Measurements from ENCODE around the gene TENT5A.
"Not testable (repeated sequence)": the region's sequence is repeated elsewhere in the genome, so short reads cannot be mapped to it uniquely, and the experiment has no call there.

The TENT5A gene

DNA sequence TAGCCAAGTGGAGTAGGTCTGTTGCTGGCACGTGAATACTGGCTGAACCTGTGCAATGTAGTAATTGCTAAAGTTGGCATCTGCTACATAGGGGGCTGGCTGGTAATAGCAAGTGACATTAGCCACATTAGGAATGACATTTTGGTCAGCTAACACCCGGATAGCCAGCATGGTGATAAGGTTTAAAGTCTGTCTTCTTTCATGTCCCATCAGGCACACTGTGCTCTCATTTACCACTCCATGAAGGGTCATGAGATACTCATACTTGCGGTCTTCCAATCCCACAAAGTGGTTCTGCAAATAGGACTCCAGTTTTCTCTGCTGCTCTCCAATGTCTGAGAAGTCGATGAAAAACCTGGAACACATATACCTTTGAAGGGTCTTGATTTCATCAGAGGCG lies 2.8 kb downstream of the TENT5A start:
- H3K27ac Mint-ChIP-seq, result no peak overlapping the region
- H3K4me3 Mint-ChIP-seq, result no peak overlapping the region
- peaks cover 2% of the 10 kb centered on the region for H3K27me3 Mint-ChIP-seq
- no peaks in the 10 kb centered on the region for H3K9me3 Mint-ChIP-seq (ENCODE audit: low read depth)
- peaks cover 3% of the 10 kb centered on the region for H3K36me3 Mint-ChIP-seq
- peaks cover 50% of the 10 kb centered on the region for H3K4me1 Mint-ChIP-seq (ENCODE audit: low read depth)

GRCh38 chr6:81748994-81749393 lies 3.5 kb downstream of the TENT5A start:
- Mint-ChIP-seq H3K36me3 (peaks cover 3% of the 10 kb centered on the region), H3K27ac (no peak overlapping the region), H3K4me1 (ENCODE audit: low read depth) (peaks cover 52% of the 10 kb centered on the region), H3K9me3 (ENCODE audit: low read depth) (no peaks in the 10 kb centered on the region), H3K27me3 (no peaks in the 10 kb centered on the region), H3K4me3 (peak overlapping the region; percentile 30)

DNA sequence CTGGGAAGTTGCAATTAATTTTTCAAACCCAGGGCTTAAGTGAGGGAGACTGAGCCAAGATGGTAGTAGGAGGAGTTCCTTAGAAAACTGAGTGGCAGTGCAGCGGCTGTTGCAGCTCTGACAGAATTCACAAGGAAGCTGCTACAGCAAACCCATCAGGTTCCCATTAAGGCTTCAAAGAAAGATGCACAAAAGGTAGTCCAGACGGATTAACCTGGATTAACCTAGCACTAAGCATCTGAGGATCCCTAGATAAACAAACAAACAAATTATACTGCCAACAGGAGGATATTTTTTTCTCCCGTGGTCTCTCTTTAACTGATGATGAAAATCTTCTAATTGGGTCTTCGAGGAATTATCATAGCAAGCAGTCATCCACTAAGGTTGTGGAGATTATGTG lies 5.2 kb downstream of the TENT5A start:
- peaks cover 47% of the 10 kb centered on the region for H3K4me1 Mint-ChIP-seq (ENCODE audit: low read depth)
- no peaks in the 10 kb centered on the region for H3K27me3 Mint-ChIP-seq
- H3K4me3 Mint-ChIP-seq, result no peak overlapping the region
- H3K36me3 Mint-ChIP-seq, result peaks cover 3% of the 10 kb centered on the region
- no peak overlapping the region for H3K27ac Mint-ChIP-seq
- no peaks in the 10 kb centered on the region for H3K9me3 Mint-ChIP-seq (ENCODE audit: low read depth)

- Mint-ChIP-seq H3K27ac (no peak overlapping the region), H3K36me3 (peaks cover 3% of the 10 kb centered on the region), H3K4me1 (ENCODE audit: low read depth) (peaks cover 24% of the 10 kb centered on the region), H3K4me3 (no peak overlapping the region), H3K9me3 (ENCODE audit: low read depth) (no peaks in the 10 kb centered on the region), H3K27me3 (no peaks in the 10 kb centered on the region)
Measured at GRCh38 chr6:81744131-81744530, 8.3 kb downstream of the TENT5A start.

DNA sequence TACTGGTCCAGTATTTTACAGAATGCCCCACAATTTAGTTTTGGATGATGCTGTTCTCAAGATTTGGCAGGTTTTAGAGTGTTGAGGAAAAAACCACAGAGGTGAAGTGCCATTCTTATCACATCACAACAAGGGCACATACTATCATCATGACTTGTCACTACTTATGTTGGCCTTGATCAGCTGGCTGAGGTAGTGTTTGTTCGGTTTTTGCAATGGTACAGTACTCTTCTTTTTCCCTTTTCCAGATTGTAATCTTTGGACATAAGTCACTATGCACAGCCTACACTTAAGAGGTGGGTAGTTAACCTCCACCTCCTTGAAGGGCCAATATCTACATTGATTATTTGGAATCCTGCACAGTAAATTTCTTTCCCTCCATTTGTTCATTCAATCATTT lies 8.8 kb downstream of the TENT5A start:
- H3K4me1 Mint-ChIP-seq (ENCODE audit: low read depth), result peaks cover 19% of the 10 kb centered on the region
- no peak overlapping the region for H3K27ac Mint-ChIP-seq
- no peaks in the 10 kb centered on the region for H3K9me3 Mint-ChIP-seq (ENCODE audit: low read depth)
- H3K4me3 Mint-ChIP-seq, result no peak overlapping the region
- no peaks in the 10 kb centered on the region for H3K27me3 Mint-ChIP-seq
- no peaks in the 10 kb centered on the region for H3K36me3 Mint-ChIP-seq

DNA sequence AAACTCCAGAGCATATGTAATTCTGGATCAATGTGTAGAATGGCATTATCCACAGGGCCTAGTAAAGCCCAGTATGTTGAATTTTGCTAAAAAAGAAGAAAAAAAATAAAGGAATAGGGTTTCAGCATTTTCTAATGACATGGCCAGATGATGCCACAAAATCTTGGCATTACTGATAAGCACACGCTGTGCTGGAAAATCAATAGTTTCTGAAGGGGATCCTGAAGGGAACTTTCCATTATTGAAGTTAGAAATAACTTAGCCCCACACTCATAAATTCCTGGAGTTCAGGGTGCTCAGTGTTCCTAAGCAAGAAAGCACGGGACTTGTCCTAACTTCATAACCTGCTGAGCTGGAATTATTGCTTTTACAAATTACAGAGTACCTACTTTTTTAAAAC lies 10.8 kb downstream of the TENT5A start:
- Mint-ChIP-seq H3K27me3 (no peaks in the 10 kb centered on the region), H3K4me3 (no peak overlapping the region), H3K36me3 (no peaks in the 10 kb centered on the region), H3K4me1 (ENCODE audit: low read depth) (peaks cover 8% of the 10 kb centered on the region), H3K9me3 (ENCODE audit: low read depth) (no peaks in the 10 kb centered on the region), H3K27ac (no peak overlapping the region)

GRCh38 chr6:81740591-81740990 lies 11.9 kb downstream of the TENT5A start:
- not testable (repeated sequence) for H3K4me3 Mint-ChIP-seq; H3K27me3 Mint-ChIP-seq; H3K36me3 Mint-ChIP-seq; H3K4me1 Mint-ChIP-seq (ENCODE audit: low read depth); H3K27ac Mint-ChIP-seq; H3K9me3 Mint-ChIP-seq (ENCODE audit: low read depth)

DNA sequence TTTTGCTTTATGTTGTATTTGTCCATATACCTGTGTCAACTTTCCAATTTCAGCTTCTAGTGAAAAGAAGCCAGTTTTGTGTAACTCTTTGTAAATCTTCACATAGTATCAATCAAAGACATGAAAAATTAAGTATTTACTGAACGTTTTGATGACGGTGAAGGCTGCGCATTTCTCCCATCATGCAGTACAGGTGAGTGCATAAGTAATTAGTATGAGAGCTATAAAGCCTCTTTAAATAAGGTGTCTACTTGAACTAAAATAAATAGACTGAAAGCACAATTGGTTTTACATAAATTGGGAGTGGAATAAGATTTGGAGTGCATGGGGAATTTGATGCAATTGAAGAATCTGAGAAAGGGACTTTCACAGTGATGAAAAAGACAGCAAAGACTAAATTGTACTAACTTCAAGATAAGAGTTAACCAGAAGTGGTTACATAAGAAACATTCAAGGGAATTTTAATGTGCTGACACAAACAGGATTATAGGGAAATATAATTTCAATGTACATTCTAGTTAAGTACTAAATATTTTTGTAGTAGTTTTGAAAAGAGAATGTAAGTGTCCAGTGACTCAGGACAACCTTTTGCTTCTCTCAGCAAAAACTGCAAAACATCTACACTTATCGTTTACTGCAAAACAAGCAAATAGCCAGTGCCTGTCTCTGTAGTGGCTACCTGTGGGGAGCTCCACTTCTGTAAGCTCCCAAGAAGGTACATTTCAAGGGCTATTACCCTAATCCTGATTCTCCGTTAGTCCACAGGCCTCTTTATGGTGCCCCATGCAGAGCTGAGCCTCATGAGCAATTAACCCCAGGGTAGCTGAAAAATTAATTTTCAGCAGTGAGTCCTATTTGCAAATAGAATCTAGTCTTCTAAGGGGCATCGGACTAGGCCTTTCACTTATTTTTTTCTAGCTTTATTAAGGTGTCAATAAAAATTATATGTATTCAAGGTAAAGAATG lies 13.0 kb downstream of the TENT5A start:
- Mint-ChIP-seq H3K9me3 (ENCODE audit: low read depth) (peaks cover 3% of the 10 kb centered on the region), H3K4me3 (no peak overlapping the region), H3K27me3 (no peaks in the 10 kb centered on the region), H3K27ac (no peak overlapping the region), H3K4me1 (ENCODE audit: low read depth) (no peaks in the 10 kb centered on the region), H3K36me3 (peaks cover 3% of the 10 kb centered on the region)

DNA sequence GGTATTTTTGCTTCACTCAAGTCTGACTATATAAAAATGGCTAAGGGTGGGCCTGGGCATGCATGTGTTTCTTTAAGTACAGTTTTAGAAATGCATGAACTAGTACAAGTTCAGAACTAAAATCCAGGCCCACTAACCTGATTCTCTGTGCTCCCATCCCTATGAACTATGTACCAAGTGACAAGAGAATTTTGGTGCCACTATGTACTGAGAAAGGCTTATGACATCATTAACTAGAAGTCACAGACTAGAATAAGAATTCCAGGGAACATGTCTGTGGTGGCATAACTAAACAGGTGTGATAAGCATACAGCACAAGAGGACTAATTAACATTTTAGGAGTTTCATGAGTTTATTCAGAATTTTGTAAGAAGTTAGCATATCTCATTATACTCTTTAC lies 16.1 kb downstream of the TENT5A start:
- peaks cover 2% of the 10 kb centered on the region for H3K27me3 Mint-ChIP-seq
- peaks cover 3% of the 10 kb centered on the region for H3K36me3 Mint-ChIP-seq
- H3K4me1 Mint-ChIP-seq (ENCODE audit: low read depth), result no peaks in the 10 kb centered on the region
- peaks cover 3% of the 10 kb centered on the region for H3K9me3 Mint-ChIP-seq (ENCODE audit: low read depth)
- no peak overlapping the region for H3K4me3 Mint-ChIP-seq
- H3K27ac Mint-ChIP-seq, result no peak overlapping the region

- Mint-ChIP-seq H3K27ac (no peak overlapping the region), H3K9me3 (ENCODE audit: low read depth) (peaks cover 3% of the 10 kb centered on the region), H3K36me3 (peaks cover 3% of the 10 kb centered on the region), H3K4me1 (ENCODE audit: low read depth) (no peaks in the 10 kb centered on the region), H3K27me3 (peaks cover 2% of the 10 kb centered on the region), H3K4me3 (no peak overlapping the region)
Measured at GRCh38 chr6:81735756-81736380, 16.6 kb downstream of the TENT5A start.

DNA sequence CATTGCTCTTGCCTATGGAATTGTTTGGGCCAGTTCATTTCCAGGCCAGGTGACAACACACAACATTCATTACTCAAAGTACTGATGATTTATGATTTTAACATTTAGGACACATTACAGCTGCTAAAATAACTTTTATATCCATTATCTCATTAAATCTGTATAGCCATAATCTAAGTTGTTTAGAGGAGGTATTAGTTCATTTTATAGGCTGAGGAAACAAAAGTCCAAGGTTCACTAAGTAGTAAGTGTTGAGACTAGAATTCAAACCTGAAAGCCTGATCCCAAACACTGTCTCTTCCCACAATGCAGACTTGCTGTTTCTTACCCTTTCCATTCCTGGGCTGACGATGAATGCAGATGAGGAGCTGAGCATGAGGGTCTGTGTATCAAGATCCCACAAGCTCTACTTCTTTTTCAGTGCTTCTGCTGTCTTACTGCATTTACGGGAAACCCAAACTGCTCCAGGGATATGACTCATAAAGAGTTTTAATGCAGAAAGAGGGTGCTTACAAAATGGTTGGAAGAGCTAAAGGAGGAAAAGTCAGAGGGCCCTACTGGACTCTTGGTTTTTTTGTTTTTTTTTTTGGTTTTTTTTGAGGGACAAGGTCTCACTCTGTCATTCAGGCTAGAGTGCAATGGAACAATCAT lies 17.9 kb downstream of the TENT5A start:
- Mint-ChIP-seq H3K4me1 (ENCODE audit: low read depth) (no peaks in the 10 kb centered on the region), H3K27ac (no peak overlapping the region), H3K36me3 (peaks cover 3% of the 10 kb centered on the region), H3K9me3 (ENCODE audit: low read depth) (peaks cover 3% of the 10 kb centered on the region), H3K27me3 (peaks cover 2% of the 10 kb centered on the region), H3K4me3 (no peak overlapping the region)

DNA sequence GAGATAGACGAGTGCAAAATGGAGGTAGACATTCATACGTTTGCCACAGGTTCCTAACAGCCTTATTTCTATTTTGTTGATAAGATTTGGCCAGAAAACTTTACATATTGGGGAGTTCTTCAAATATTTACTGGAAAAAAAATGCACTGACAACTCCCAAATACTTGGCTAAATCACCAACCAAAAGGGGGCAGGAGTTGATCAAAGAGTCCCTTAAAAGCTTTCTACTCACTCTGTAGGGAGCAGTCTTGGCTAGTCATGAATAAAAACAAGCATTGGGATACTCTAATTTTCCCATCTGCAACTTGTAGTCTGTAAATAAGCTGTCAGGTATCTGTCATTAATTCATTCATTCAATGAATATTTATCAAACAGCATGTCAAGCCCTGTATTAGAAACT lies 18.4 kb downstream of the TENT5A start:
- Mint-ChIP-seq H3K9me3 (ENCODE audit: low read depth) (peaks cover 3% of the 10 kb centered on the region), H3K36me3 (peaks cover 3% of the 10 kb centered on the region), H3K27ac (no peak overlapping the region), H3K27me3 (peaks cover 2% of the 10 kb centered on the region), H3K4me1 (ENCODE audit: low read depth) (no peaks in the 10 kb centered on the region), H3K4me3 (no peak overlapping the region)

GRCh38 chr6:81731814-81732213 lies 20.7 kb downstream of the TENT5A start:
- H3K27me3 Mint-ChIP-seq, result peaks cover 2% of the 10 kb centered on the region
- peaks cover 3% of the 10 kb centered on the region for H3K36me3 Mint-ChIP-seq
- peaks cover 3% of the 10 kb centered on the region for H3K9me3 Mint-ChIP-seq (ENCODE audit: low read depth)
- no peak overlapping the region for H3K4me3 Mint-ChIP-seq
- H3K27ac Mint-ChIP-seq, result no peak overlapping the region
- peaks cover 2% of the 10 kb centered on the region for H3K4me1 Mint-ChIP-seq (ENCODE audit: low read depth)

DNA sequence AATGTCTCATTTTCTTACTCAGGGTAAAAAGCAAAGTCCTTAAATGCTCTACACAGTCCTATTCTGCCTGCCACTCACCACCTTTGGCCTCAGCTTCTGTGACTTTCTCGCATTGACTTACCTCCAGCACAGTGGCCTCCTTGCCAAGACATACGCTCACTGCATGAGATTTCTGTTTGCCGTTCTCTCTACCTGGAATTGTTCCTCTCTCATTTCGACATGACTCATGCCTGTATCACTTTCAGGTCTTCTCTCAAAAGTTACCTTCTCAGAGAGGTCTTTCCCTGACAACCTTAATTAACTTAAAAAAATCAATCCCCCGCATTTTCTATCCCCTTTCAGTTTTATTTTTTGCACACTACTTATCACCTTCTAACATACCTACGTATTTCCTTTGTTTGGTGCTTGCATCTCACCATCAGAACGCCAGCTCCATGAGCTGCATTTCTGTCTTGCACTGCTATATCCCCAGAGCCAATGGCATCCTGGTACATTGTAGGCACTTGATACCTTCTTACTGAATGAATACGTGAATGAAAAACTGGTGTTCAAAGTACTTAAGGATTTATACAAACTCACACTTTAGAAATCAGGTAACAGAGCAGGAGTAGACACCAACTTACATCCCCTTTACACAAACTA lies 24.5 kb downstream of the TENT5A start:
- H3K27ac Mint-ChIP-seq, result no peak overlapping the region

GRCh38 chr6:81725127-81725526 lies 27.4 kb downstream of the TENT5A start:
- H3K27ac Mint-ChIP-seq, result no peak overlapping the region
- peaks cover 2% of the 10 kb centered on the region for H3K4me1 Mint-ChIP-seq (ENCODE audit: low read depth)
- H3K27me3 Mint-ChIP-seq, result no peaks in the 10 kb centered on the region
- H3K36me3 Mint-ChIP-seq, result no peaks in the 10 kb centered on the region
- H3K9me3 Mint-ChIP-seq (ENCODE audit: low read depth), result no peaks in the 10 kb centered on the region
- no peak overlapping the region for H3K4me3 Mint-ChIP-seq

More for the DNA sequence above, 24.5 kb downstream of the TENT5A start:
- no peaks in the 10 kb centered on the region for H3K36me3 Mint-ChIP-seq
- H3K4me1 Mint-ChIP-seq (ENCODE audit: low read depth), result peaks cover 2% of the 10 kb centered on the region
- H3K27me3 Mint-ChIP-seq, result no peaks in the 10 kb centered on the region
- no peaks in the 10 kb centered on the region for H3K9me3 Mint-ChIP-seq (ENCODE audit: low read depth)
- no peak overlapping the region for H3K4me3 Mint-ChIP-seq
